Endothelial cell of umbilical vein (primary cell): ENCODE data around the gene CFAP73. TPM values are rescaled to one million over a fixed set of nuclear protein-coding genes. Genes with fewer than 3 reads are reported as not detected.

ENCODE experiments used
- BruUV-seq: library from RNA; stranded (reverse); fragments of 400-500 nt; replicated peaks from 2 replicates; lab custom pipeline; 2021; lab: Mats Ljungman, UMichigan
- CTCF ChIA-PET: fragments of 300-600, 350-600 bp; sonication (Branson Sonifier 250); formaldehyde crosslinking; loops from one replicate; lab custom pipeline; 2021; ENCODE audit warnings: antibody characterized with exemption, inconsistent platforms; lab: Charles Lee
- POLR2A ChIA-PET: fragments of 300-600, 350-600 bp; sonication (Branson Sonifier 250); formaldehyde crosslinking; loops from one replicate; lab custom pipeline; 2021; ENCODE audit warnings: antibody characterized with exemption, inconsistent platforms; lab: Charles Lee
- DNase-seq: peaks from one replicate; pipeline ENCODE4 v3.0.0-alpha.2; 2011; ENCODE audit warnings: low read depth, low spot score
- FAIRE-seq: peaks from 2 replicates; lab custom pipeline; 2011; peaks lifted over from hg19 to GRCh38; lab: Jason Lieb, UNC
- H2AFZ ChIP-seq: 2 replicates; pipeline ENCODE4 v1.6.0; 2012; ENCODE audit warnings: low read depth, low read length, control low read depth, inconsistent platforms
- H3K27ac ChIP-seq: 2 replicates; pipeline ENCODE4 v1.5.1; 2011; ENCODE audit warnings: low read depth, mild to moderate bottlenecking, control low read depth, low read length, moderate library complexity; ENCODE audit not compliant: insufficient read depth
- H3K27me3 ChIP-seq, 2 experiments: 2 replicates each; pipeline versions ENCODE4 v1.6.0 to v1.6.1; 2011; ENCODE audit warnings: low read length in 2 of 2, mixed read lengths in 1 of 2; ENCODE audit not compliant: control insufficient read depth in 2 of 2, insufficient read depth in 2 of 2
- H3K36me3 ChIP-seq, 2 experiments: 2 replicates in 1 of 2; 3 replicates in 1 of 2; pipeline ENCODE4 v1.5.1; 2011; ENCODE audit warnings: low read length in 2 of 2, mild to moderate bottlenecking in 1 of 2, moderate library complexity in 1 of 2; ENCODE audit not compliant: control insufficient read depth in 2 of 2, insufficient read depth in 2 of 2; ENCODE audit errors: extremely low read depth in 1 of 2
- H3K4me1 ChIP-seq: 3 replicates; pipeline ENCODE4 v1.5.1; 2011; ENCODE audit warnings: mild to moderate bottlenecking, low read length; ENCODE audit not compliant: control insufficient read depth, insufficient read depth; ENCODE audit errors: extremely low read depth
- H3K4me2 ChIP-seq: 2 replicates; pipeline ENCODE4 v1.6.1; 2011; ENCODE audit warnings: low read length, control low read depth, mixed read lengths; ENCODE audit not compliant: insufficient read depth
- H3K4me3 ChIP-seq, 3 experiments: fragments of 200-600 bp in 1 of 3; sonication (generic), shearing (Covaris generic) in 1 of 3; replicated peaks in 1 of 3; 2 replicates each; pipeline ENCODE4 v1.5.1; 2011 to 2016; ENCODE audit warnings: control low read depth in 3 of 3, low read length in 3 of 3, mild to moderate bottlenecking in 2 of 3, inconsistent platforms in 1 of 3, low read depth in 1 of 3, moderate library complexity in 1 of 3; ENCODE audit not compliant: insufficient read depth in 1 of 3
- H3K79me2 ChIP-seq: 2 replicates; pipeline ENCODE4 v1.6.0; 2012; ENCODE audit warnings: low read length, inconsistent platforms; ENCODE audit not compliant: control insufficient read depth, insufficient read depth
- H3K9ac ChIP-seq: replicated peaks from 2 replicates; pipeline ENCODE3; 2011; ENCODE audit warnings: low read length, control low read depth; ENCODE audit not compliant: insufficient read depth; ENCODE audit errors: extremely low read depth
- H3K9me1 ChIP-seq: replicated peaks from 3 replicates; pipeline ENCODE4 v1.6.0; 2011; ENCODE audit warnings: mild to moderate bottlenecking, low read length; ENCODE audit not compliant: control insufficient read depth, insufficient read depth; ENCODE audit errors: extremely low read depth
- H3K9me3 ChIP-seq: replicated peaks from 2 replicates; pipeline ENCODE4 v1.5.1; 2012; ENCODE audit warnings: low read length, inconsistent platforms; ENCODE audit not compliant: control insufficient read depth, insufficient read depth
- H4K20me1 ChIP-seq: replicated peaks from 2 replicates; pipeline ENCODE3; 2011; ENCODE audit warnings: mild to moderate bottlenecking, low read length; ENCODE audit not compliant: control insufficient read depth, insufficient read depth; ENCODE audit errors: extremely low read depth
- EZH2 ChIP-seq: IDR thresholded peaks from 2 replicates; pipeline ENCODE4 v1.6.1; 2012; ENCODE audit warnings: borderline replicate concordance, low read depth, mild to moderate bottlenecking, moderate library complexity, low read length, inconsistent platforms; ENCODE audit not compliant: severe bottlenecking
- FOS ChIP-seq: IDR thresholded peaks from 2 replicates; pipeline ENCODE4 v1.6.1; 2011; ENCODE audit warnings: mild to moderate bottlenecking, low read length, moderate library complexity, borderline replicate concordance; ENCODE audit not compliant: insufficient read depth
- GATA2 ChIP-seq: IDR thresholded peaks from 2 replicates; pipeline ENCODE4 v1.7.0; 2011; ENCODE audit warnings: low read depth, mild to moderate bottlenecking, moderate library complexity, mixed read lengths, low read length; ENCODE audit not compliant: insufficient read length, insufficient read depth
- JUN ChIP-seq: IDR thresholded peaks from 2 replicates; pipeline ENCODE4 v1.6.1; 2011; ENCODE audit warnings: borderline replicate concordance, low read depth; ENCODE audit not compliant: insufficient read length, insufficient read depth
- MYC ChIP-seq: IDR thresholded peaks from one replicate; pipeline ENCODE4 v1.6.1; 2011; ENCODE audit warnings: mild to moderate bottlenecking, low read depth, low read length
- POLR2A ChIP-seq: IDR thresholded peaks from 2 replicates; pipeline ENCODE4 v1.6.1; 2012; ENCODE audit warnings: low read depth, mild to moderate bottlenecking, control low read depth, low read length
- POLR2AphosphoS5 ChIP-seq: IDR thresholded peaks from 2 replicates; pipeline ENCODE4 v1.6.1; 2012; ENCODE audit warnings: low read depth, mild to moderate bottlenecking, control low read depth, low read length, moderate library complexity; ENCODE audit not compliant: insufficient read depth
- dilution Hi-C: fragments of 300-500 bp; cut with MboI; formaldehyde crosslinking; loops from one replicate; pipeline ENCODE4 v1.15.0; 2019; ENCODE audit warnings: low sequenced_read_pairs; ENCODE audit not compliant: extremely low pct_ligation_motif_present
- intact Hi-C: fragments of 100-400 bp; cut with micrococcal nuclease; formaldehyde crosslinking; loops from one replicate; pipeline ENCODE4 v1.10.0; 2022
- polyA plus RNA-seq, 4 experiments: library from polyadenylated mRNA; depleted of rRNA in 3 of 4; stranded (reverse) in 3 of 4; unstranded in 1 of 4; fragments of >200 nt; gene quantifications; 2 replicates each; pipeline versions ENCODE4 v1.2.1 to v1.2.3, GENCODE V29; 2011 to 2012; ENCODE audit warnings: missing spikeins in 1 of 4
- total RNA-seq: library from RNA; stranded (reverse); gene quantifications from 2 replicates; pipeline ENCODE4 v1.2.3, GENCODE V29; 2021
- TF ChIP-seq, protein P1 (sequence below), 2 donors: IDR thresholded peaks; 1 replicate in 1 of 2; 2 replicates in 1 of 2; pipeline ENCODE4 v1.5.1; 2011; ENCODE audit warnings: low read length in 2 of 2, mild to moderate bottlenecking in 2 of 2, moderate library complexity in 2 of 2, control low read depth in 1 of 2, inconsistent platforms in 1 of 2, low read depth in 1 of 2; ENCODE audit not compliant: insufficient read depth in 1 of 2; ENCODE audit errors: extremely low read depth in 1 of 2
- TF ChIP-seq, protein P2 (sequence below): IDR thresholded peaks from 2 replicates; pipeline ENCODE4 v1.6.1; 2011; ENCODE audit not compliant: insufficient read depth, insufficient read length

CFAP73 gene
- total and polyA plus RNA-seq, 2 donors (not counting 3 experiments of a cell fraction or from before 2014, with no cell fraction given), result not detected

DNA sequence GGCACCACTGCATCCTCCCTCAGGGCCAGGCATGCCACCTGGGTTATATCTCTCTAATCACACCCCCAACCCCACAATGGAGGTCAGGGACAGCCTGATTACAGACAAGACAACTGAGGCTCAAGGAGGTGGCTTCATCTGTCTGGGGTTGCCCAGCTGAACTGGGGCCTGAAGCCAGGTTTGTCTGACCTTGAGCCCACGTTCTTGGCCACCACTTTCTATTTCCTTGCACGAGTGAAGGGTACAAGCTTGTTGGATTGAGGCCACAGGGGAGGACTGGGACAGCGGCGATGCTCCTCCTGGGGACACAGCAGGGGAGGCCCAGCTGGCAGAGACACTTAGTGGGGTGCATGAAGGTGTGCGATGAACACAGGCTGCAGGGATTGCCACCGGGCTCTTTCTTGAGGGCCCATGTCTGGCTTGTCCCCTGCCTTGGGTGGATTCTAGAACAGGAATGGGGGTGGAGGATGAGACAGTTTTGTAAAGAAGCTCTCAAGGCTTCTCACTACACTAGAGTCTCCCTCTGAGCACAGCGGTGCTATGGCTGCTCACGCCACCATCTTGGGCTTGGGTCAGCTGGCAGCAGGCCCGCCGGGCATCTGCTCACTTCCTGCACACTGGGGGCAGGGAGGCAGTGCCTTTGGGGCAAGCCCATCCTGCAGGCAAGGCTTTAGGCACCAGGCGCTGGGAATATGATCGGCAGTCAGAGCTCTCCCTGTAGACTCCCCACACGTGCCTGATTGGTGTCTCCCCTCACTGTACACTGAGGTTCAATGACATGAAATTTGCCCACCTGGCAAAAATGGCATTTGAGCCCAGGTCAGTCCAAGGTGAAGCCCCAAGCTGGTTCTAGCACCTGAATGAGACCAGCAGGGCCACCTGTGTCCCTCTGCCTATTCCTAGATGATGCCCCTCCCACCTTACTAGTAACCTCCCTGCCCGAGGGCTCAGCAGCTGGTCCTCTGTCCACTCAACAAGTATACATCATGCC is 52.0 kb downstream of the CFAP73 start:
- no peaks in the 10 kb centered on the region for H3K4me1 ChIP-seq
- no peaks in the 10 kb centered on the region for H3K9me1 ChIP-seq
- H3K36me3 ChIP-seq, result no peaks in the 10 kb centered on the region
- dilution Hi-C loops, result no loop called here
- ChIA-PET POLR2A (no interaction called here), CTCF (no interaction called here)
- H3K9me3 ChIP-seq, result no peaks in the 10 kb centered on the region
- intact Hi-C loops, result no loop called here
- no peak for DNase-seq
- no peak for TF ChIP-seq JUN
- no peak for TF ChIP-seq FOS
- no peak for TF ChIP-seq POLR2A
- no peak for TF ChIP-seq POLR2AphosphoS5
- no peak for TF ChIP-seq MYC
- TF ChIP-seq GATA2, result no peak
- TF ChIP-seq, protein P1, sequence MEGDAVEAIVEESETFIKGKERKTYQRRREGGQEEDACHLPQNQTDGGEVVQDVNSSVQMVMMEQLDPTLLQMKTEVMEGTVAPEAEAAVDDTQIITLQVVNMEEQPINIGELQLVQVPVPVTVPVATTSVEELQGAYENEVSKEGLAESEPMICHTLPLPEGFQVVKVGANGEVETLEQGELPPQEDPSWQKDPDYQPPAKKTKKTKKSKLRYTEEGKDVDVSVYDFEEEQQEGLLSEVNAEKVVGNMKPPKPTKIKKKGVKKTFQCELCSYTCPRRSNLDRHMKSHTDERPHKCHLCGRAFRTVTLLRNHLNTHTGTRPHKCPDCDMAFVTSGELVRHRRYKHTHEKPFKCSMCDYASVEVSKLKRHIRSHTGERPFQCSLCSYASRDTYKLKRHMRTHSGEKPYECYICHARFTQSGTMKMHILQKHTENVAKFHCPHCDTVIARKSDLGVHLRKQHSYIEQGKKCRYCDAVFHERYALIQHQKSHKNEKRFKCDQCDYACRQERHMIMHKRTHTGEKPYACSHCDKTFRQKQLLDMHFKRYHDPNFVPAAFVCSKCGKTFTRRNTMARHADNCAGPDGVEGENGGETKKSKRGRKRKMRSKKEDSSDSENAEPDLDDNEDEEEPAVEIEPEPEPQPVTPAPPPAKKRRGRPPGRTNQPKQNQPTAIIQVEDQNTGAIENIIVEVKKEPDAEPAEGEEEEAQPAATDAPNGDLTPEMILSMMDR (IDR thresholded peaks at IDR 0.05; ENCODE audit: extremely low read depth in 1 of 2, insufficient read depth in 1 of 2, low read depth in 1 of 2, low read length in 2 of 2), result no peak
- TF ChIP-seq, protein P2, sequence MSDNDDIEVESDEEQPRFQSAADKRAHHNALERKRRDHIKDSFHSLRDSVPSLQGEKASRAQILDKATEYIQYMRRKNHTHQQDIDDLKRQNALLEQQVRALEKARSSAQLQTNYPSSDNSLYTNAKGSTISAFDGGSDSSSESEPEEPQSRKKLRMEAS, result no peak
- no peak for TF ChIP-seq EZH2
- no peak overlapping the region for H3K27ac ChIP-seq
- H3K4me2 ChIP-seq, result no peak overlapping the region
- BruUV-seq, result no TSS peak
- H3K27me3 ChIP-seq, result no peaks in the 10 kb centered on the region
- no peak overlapping the region for H3K4me3 ChIP-seq
- no peak for FAIRE-seq
- H4K20me1 ChIP-seq, result no peaks in the 10 kb centered on the region
- H3K9ac ChIP-seq, result no peak overlapping the region
- H2AFZ ChIP-seq, result no peak overlapping the region
- no peaks in the 10 kb centered on the region for H3K79me2 ChIP-seq
